ENCODE data around the gene RSBN1L. TPM values are rescaled to one million over a fixed set of nuclear protein-coding genes. Genes with fewer than 3 reads are reported as not detected.

Gene RSBN1L
- total RNA-seq, 1 donor from 2014 or later, result 38.7 TPM

- DNase-seq, result no peak
Measured at GRCh38 chr7:77731716-77732115, 35.5 kb downstream of the RSBN1L start.

GRCh38 chr7:77734659-77735421 lies 38.6 kb downstream of the RSBN1L start:
- DNase-seq, result no peak

DNA sequence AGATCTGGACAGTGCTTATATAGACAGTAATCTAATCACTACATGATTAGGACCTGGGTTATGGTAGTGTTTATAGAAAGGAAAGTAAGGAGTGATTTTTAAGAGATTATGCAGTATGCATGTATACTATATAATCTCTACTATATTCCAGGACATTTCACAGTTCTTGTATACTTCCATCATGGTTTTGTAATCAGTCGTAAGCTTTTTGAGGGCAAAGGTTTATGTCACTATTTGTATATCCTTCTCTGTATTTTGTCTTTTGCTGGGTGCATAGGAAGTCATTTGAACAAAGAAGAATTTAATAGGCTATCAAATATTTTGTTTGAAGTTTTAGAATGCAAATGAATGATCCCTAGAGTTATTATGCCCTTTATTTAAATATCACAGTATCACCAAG lies 39.2 kb downstream of the RSBN1L start:
- no peak for DNase-seq

DNA sequence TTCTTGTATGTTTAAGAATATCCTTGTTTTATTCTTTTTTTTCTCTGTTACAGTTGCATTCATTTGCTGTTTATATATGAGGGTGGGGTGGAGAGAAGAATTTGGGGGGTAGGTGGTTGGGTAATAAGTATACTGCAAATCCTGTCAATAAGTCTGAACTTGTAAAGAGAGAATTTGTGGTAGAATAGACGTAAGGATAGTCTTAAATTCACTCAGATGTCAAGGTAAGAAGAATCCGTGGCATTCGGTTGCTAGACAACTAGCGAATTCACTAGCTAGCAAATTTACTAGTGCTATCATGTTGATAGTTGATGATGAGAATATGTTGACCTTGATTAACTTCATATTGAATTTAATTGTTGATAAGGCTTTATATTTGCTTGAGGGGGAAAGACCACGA lies 40.7 kb downstream of the RSBN1L start:
- no peak for DNase-seq

GRCh38 chr7:77738382-77738781 lies 42.1 kb downstream of the RSBN1L start:
- no peak for DNase-seq

DNA sequence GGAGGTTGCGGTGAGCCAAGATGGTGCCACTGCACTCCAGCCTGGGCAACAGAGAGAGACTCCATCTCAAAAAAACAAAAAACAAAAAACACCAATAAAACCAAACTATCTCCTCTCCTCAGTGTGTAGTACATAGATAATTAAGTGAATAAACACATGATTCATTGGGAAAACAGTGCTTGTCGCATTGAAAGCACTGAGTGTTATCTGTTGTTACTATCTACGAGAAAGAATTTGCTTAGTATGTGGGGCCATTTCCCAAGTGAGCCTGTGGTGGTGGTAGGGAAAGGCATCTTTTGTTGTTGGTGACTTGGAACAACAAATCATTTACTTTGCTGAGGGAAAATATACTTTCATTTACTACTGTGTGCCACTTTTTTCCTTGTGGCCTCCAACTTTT lies 42.6 kb downstream of the RSBN1L start:
- DNase-seq, result no peak

DNA sequence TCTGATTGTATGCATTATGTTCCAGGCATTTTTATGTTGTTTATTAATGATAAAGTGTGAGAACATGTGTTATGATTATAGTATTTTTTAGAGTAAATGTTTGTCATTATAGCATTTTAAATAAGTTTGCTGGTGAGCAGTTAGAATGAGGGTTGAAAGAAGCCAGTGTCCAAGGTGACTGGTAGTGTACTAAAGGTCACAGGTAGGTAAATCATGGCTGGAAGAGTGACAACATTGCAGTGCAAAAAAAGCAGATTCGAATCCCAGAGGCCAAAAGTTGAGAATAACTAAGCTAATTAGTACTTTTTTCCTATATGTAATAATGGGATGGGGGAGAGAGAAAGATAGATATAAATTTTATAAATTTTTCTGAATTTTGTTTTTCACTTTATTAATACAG lies 44.0 kb downstream of the RSBN1L start:
- DNase-seq, result no peak

DNA sequence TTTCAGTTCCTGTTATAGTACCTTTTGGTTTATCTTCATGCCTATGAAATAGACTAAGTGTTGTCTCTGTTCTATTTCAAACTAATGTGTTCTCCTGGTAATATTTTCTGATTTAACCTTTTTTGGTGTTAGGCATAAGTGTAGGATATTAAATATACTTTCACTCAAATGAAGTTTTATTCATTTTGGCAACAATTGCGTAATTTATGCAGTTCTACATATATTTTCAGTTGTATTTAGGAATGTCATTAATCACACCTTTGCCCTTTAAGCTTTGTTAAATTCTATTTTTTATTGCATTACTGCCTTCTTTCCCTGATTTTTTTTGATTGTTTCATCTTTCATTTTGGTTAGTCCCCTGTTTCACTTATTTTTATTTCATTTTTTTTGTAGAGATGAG lies 47.3 kb downstream of the RSBN1L start:
- no peak for DNase-seq

- DNase-seq, result no peak
Measured at GRCh38 chr7:77745746-77746145, 49.5 kb downstream of the RSBN1L start.

DNA sequence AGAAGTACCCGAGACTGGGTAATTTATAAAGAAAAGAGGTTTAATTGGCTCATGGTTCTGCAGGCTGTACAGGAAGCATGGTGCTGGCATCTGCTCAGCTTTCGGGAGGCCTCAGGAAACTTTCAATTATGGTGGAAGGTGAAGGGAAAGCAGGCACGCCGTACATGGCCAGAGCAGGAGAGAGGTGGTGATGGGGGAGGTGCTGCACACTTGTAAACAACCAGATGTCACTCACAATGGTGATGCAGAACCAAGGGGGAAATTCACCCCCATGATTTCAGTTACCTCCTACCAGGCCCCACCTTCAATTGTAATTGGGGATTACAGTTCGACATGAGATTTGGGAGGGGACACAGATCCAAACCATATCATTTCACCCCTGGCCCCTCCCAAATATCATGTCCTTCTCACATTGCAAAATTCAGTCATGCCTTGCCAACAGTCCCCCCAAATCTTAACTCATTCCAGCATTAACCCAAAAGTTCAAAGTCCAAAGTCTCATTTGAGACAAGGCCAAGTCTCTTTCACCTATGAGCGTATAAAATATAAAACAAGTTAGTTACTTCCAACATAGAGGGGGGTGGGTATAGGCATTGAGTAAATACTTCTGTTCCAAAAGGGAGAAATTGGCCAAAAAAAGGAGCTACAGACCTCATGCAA lies 50.0 kb downstream of the RSBN1L start:
- DNase-seq, result no peak

DNA sequence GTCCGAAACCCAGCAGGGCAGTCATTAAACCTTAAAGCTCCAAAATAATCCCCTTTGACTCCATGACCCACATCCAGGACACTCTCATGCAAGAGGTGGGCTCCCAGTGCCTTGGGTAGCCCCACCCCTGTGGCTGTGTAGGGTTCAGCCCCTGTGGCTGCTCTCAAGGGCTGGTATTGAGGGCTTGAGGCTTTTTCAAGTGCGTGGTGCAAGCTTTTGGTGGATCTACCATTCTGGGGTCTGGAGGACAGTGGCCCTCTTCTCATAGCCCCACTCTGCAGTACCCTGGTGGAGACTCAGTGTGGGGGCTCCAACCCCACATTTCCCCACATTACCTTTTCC lies 50.5 kb downstream of the RSBN1L start:
- DNase-seq, result no peak

GRCh38 chr7:77747178-77747577 lies 50.9 kb downstream of the RSBN1L start:
- DNase-seq, result no peak

GRCh38 chr7:77747718-77748117 lies 51.5 kb downstream of the RSBN1L start:
- DNase-seq, result no peak

- DNase-seq, result no peak
Measured at GRCh38 chr7:77752016-77752415, 55.8 kb downstream of the RSBN1L start.

- no peak for DNase-seq
Measured at GRCh38 chr7:77753173-77753572, 56.9 kb downstream of the RSBN1L start.

GRCh38 chr7:77757589-77757988 lies 61.3 kb downstream of the RSBN1L start:
- no peak for DNase-seq

GRCh38 chr7:77759294-77759889 lies 63.1 kb downstream of the RSBN1L start:
- DNase-seq, result peak; percentile 89

DNA sequence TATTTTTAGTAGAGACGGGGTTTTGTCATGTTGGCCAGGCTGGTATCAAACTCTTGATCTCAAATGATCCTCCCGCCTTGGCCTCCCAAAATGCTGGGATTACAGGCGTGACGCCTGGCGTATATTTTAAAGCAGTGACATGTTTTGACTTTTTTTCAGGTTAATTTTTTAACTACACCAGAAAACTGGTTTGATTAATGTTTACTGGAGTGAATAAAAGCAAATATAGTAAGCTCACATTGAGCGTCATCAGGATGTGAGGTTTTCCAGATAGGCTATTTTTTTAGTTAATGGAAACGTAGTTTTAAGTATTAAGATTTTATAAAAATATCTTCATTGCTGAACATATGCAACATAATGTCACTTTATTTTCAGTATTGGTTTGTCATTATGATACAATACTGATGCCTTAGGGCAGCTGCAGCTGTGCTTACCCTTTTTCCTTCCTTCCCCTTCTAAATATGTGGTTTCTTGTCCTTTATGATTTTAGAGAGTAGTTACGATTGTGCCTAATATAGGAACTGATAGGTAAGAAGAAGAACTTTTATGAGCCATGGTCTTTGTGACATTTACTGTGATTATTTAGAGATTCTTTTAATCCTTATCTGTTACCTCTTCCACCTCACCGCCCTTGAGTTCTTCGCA lies 64.7 kb downstream of the RSBN1L start:
- no peak for DNase-seq

DNA sequence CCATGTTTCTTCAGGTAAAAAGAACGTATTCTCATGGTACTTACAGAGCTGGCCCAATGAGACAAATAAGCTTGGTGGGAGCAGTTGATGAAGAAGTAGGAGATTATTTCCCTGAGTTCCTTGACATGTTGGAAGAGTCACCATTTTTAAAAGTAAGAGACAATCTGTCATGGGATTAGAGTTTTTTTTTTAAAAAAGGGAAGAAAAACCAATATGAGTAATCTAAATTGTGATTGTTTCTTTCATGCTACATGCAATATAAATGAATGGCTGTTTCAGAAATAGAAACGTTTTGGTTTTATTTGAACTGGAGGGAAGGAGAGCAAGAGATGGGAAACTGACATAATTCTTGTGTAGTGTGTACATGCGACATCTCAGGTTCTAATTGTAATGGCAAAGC lies 69.2 kb downstream of the RSBN1L start:
- no peak for DNase-seq

DNA sequence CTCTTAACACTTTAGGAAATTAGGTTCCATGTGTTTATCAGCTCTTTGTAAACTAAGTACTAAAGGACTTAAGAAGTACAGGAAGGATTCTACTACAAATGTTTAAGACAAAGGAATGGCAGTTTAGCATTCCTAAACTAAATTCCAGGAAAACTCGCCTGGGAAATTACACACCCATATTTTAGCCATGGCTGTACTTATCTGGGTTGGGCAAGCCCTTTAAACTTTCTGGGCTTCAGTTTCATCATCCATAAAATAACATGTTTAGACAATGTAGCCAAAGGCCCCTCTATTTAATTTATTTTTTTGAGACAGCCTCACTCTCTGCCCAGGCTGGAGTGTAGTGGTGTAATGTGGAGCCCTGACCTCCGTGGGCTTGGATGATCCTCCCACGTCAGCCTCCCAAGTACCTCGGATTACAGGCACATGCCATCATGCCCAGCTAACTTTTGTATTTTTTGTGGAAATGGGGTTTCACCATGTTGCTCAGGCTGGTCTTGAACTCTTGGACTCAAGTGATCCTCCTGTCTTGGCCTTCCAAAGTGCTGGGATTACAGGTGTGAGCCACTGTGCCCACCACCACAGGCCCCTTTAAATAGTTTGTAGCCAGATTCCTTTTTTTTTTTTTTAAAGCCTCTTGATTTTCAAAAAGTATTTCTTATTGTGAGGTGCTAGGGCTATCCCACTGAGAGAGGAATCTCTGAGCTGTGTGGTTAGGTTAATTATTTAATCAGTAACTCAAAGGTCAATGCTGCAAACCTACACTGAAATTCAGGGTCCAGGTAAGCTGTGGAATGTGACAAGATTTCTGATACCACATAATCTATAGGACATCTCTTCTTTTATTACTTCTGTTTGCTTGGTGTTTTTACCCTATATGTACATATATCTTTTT lies 69.9 kb downstream of the RSBN1L start:
- DNase-seq, result no peak

DNA sequence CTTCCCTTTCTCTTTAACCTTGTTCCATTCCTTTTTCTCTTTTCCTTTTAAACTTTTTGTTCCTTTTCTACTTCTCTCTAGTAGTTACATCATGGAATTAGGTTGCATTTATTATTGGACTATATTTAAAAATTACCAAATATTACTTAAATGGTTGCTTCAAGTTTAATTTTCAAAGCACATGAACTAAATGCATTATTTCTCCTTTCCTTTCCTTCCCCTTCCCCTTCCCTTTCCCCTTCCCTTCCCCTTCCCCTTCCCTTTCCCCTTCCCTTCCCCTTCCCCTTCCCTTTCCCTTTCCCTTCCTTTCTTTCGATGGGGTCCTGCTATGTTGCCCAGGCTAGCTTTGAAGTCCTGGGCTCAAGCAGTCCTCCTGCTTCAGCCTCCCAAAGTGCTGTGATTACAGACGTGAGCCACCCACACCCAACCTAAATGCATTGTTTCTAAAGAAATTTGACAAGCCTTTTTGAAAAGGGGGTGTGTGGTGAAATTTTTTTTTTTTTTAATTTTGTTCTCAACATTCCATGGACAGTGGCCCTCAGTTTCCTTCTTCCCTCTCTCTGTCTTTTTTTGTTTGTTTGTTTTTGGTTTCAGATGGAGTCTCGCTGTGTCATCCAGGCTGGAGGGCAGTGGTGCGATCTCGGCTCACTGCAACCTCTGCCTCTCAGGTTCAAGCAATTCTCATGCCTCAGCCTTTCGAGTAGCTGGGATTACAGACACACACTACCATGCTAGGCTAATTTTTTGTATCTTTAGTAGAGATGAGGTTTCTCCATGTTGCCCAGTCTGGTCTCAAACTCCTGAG lies 70.7 kb downstream of the RSBN1L start:
- no peak for DNase-seq
